SK-N-SH (cell line): ENCODE measurements around the gene TAS2R41. TPM values are rescaled to one million over a fixed set of nuclear protein-coding genes. Genes with fewer than 3 reads are reported as not detected.
A peak's percentile ranks its signal among the peaks of the same experiment; 100 is the strongest.

Source experiments
- CTCF ChIA-PET: fragments of 300-600, 350-600 bp; formaldehyde crosslinking; extraction: SDS; loops from one replicate; lab custom pipeline; 2021; lab: Yijun Ruan, JAX
- POLR2A ChIA-PET: fragments of 350-600 bp; sonication (Branson Sonifier 250); formaldehyde crosslinking; extraction: SDS; loops from one replicate; lab custom pipeline; 2020; ENCODE audit warnings: antibody characterized with exemption, inconsistent platforms; lab: Yijun Ruan, JAX
- DNase-seq: peaks from one replicate; pipeline ENCODE4 v3.0.0; 2012
- H2AFZ ChIP-seq: fragments of 200-600 bp; sonication (generic); 2 replicates; pipeline ENCODE4 v1.8.1; 2016; ENCODE audit warnings: antibody characterized with exemption, mild to moderate bottlenecking, low read depth
- H3F3A ChIP-seq: fragments of 200-600 bp; sonication (generic); replicated peaks from 2 replicates; pipeline ENCODE3; 2016; ENCODE audit warnings: antibody characterized with exemption, mild to moderate bottlenecking; ENCODE audit not compliant: insufficient read depth
- H3K27ac ChIP-seq, 2 experiments: fragments of 200-500 bp in 1 of 2; fragments of 200-600 bp in 1 of 2; sonication (Bioruptor generic) in 1 of 2; sonication (generic), shearing (Covaris generic) in 1 of 2; 2 replicates each; pipeline versions ENCODE4 v1.5.1 to v1.6.1; 2014 to 2016; ENCODE audit warnings: low read depth in 2 of 2, inconsistent platforms in 1 of 2, low read length in 1 of 2, mild to moderate bottlenecking in 1 of 2, mixed read lengths in 1 of 2
- H3K27me3 ChIP-seq: fragments of 200-600 bp; sonication (generic), shearing (Covaris generic); 2 replicates; pipeline ENCODE4 v1.6.1; 2016; ENCODE audit warnings: mixed run types; ENCODE audit not compliant: insufficient read depth
- H3K36me3 ChIP-seq, 2 experiments: fragments of 200-500 bp in 1 of 2; fragments of 200-600 bp in 1 of 2; sonication (Bioruptor generic) in 1 of 2; sonication (generic) in 1 of 2; replicated peaks in 1 of 2; 2 replicates each; pipeline versions ENCODE3 to v1.5.1; 2014 to 2016; ENCODE audit warnings: low read length in 1 of 2, mild to moderate bottlenecking in 1 of 2; ENCODE audit not compliant: insufficient read depth in 2 of 2, control insufficient read depth in 1 of 2
- H3K4me1 ChIP-seq, 2 experiments: fragments of 200-500 bp in 1 of 2; fragments of 200-600 bp in 1 of 2; sonication (Bioruptor generic) in 1 of 2; sonication (generic), shearing (Covaris generic) in 1 of 2; 2 replicates each; pipeline versions ENCODE4 v1.5.1 to v1.6.1; 2014 to 2016; ENCODE audit warnings: low read depth in 1 of 2, low read length in 1 of 2, mixed run types in 1 of 2; ENCODE audit not compliant: insufficient read depth in 2 of 2, control insufficient read depth in 1 of 2
- H3K4me2 ChIP-seq: fragments of 200-600 bp; sonication (generic), shearing (Covaris generic); 2 replicates; pipeline ENCODE4 v1.6.1; 2017; ENCODE audit warnings: mixed run types
- H3K4me3 ChIP-seq, 2 experiments: fragments of 200-500 bp in 1 of 2; fragments of 200-600 bp in 1 of 2; sonication (Bioruptor generic) in 1 of 2; sonication (generic), shearing (Covaris generic) in 1 of 2; 2 replicates each; pipeline versions ENCODE4 v1.5.1 to v1.8.1; 2014 to 2016; ENCODE audit warnings: low read depth in 2 of 2, inconsistent platforms in 1 of 2, low read length in 1 of 2, mild to moderate bottlenecking in 1 of 2, mixed read lengths in 1 of 2, moderate library complexity in 1 of 2
- H3K79me2 ChIP-seq: fragments of 200-600 bp; sonication (generic); 2 replicates; pipeline ENCODE4 v1.8.1; 2017; ENCODE audit warnings: mild to moderate bottlenecking; ENCODE audit not compliant: insufficient read depth
- H3K9ac ChIP-seq: fragments of 200-600 bp; sonication (generic); 2 replicates; pipeline ENCODE4 v1.6.1; 2017; ENCODE audit warnings: mixed run types
- H3K9me2 ChIP-seq: fragments of 200-600 bp; sonication (generic); 2 replicates; pipeline ENCODE4 v1.6.1; 2017; ENCODE audit warnings: mixed run types
- H3K9me3 ChIP-seq: fragments of 200-600 bp; sonication (generic); 2 replicates; pipeline ENCODE4 v1.6.1; 2017; ENCODE audit warnings: mixed run types, mild to moderate bottlenecking, moderate library complexity
- H4K20me1 ChIP-seq: fragments of 200-600 bp; sonication (generic); 2 replicates; pipeline ENCODE4 v1.6.1; 2017; ENCODE audit warnings: mild to moderate bottlenecking, mixed run types; ENCODE audit not compliant: insufficient read depth
- ELF1 ChIP-seq: IDR thresholded peaks from 2 replicates; pipeline ENCODE4 v1.4.0; 2012
- FOXJ3 ChIP-seq: sonication (generic); formaldehyde crosslinking; IDR thresholded peaks from 2 replicates; pipeline ENCODE4 v1.5.1; 2020; ENCODE audit warnings: mild to moderate bottlenecking, missing genetic modification reagents
- MAX ChIP-seq: IDR thresholded peaks from 2 replicates; pipeline ENCODE4 v1.4.0; 2012; ENCODE audit warnings: low read depth
- MXI1 ChIP-seq: IDR thresholded peaks from 2 replicates; pipeline ENCODE4 v1.6.1; 2012; ENCODE audit warnings: mild to moderate bottlenecking, low read depth, low read length, improper control_type of control experiment
- NFIC ChIP-seq: IDR thresholded peaks from 2 replicates; pipeline ENCODE4 v1.4.0; 2012; ENCODE audit warnings: borderline replicate concordance
- NRF1 ChIP-seq: IDR thresholded peaks from 2 replicates; pipeline ENCODE4 v1.6.1; 2012; ENCODE audit warnings: low read depth, mild to moderate bottlenecking, low read length
- RAD21 ChIP-seq: IDR thresholded peaks from 2 replicates; pipeline ENCODE4 v1.6.1; 2012; ENCODE audit warnings: mild to moderate bottlenecking, low read length
- RCOR1 ChIP-seq: fragments of 150-350 bp; IDR thresholded peaks from 2 replicates; pipeline ENCODE4 v1.6.1; 2017; ENCODE audit warnings: antibody characterized with exemption, low read length
- REST ChIP-seq: IDR thresholded peaks from 2 replicates; pipeline ENCODE4 v1.6.1; 2012; ENCODE audit warnings: mild to moderate bottlenecking, low read depth, low read length, moderate library complexity
- RFX5 ChIP-seq: IDR thresholded peaks from 2 replicates; pipeline ENCODE4 v1.6.1; 2012; ENCODE audit warnings: mild to moderate bottlenecking, improper control_type of control experiment, low read length
- SIN3A ChIP-seq: IDR thresholded peaks from 2 replicates; pipeline ENCODE4 v1.6.1; 2012; ENCODE audit warnings: low read depth, mild to moderate bottlenecking, low read length, moderate library complexity, borderline replicate concordance
- TCF12 ChIP-seq: IDR thresholded peaks from 2 replicates; pipeline ENCODE4 v1.4.0; 2012
- YY1 ChIP-seq: IDR thresholded peaks from 2 replicates; pipeline ENCODE4 v1.4.0; 2012; ENCODE audit warnings: low read depth, mild to moderate bottlenecking
- WGBS: methylation state at CpG from one replicate; pipeline ENCODE4 v1.1.6; 2017; ENCODE audit warnings: low lambda C conversion rate; 5-methylcytosine and 5-hydroxymethylcytosine counted together
- polyA plus RNA-seq, 3 experiments: library from polyadenylated mRNA; depleted of rRNA; stranded (reverse); fragments of >200 nt; gene quantifications; 2 replicates each; pipeline ENCODE4 v1.2.3, GENCODE V29; 2012
- TF ChIP-seq, protein P1 (sequence below): IDR thresholded peaks from 2 replicates; pipeline ENCODE4 v1.4.0; 2012; ENCODE audit warnings: low read depth, borderline replicate concordance

Gene TAS2R41
- polyA plus RNA-seq, 1 of the 3 experiments (the other 2 are of a cell fraction) = not detected

- no peak for DNase-seq
- H3K27me3 ChIP-seq = no peaks in the 10 kb centered on the region
- peaks cover 44% of the 10 kb centered on the region for H3F3A ChIP-seq
- no peaks in the 10 kb centered on the region for H3K9me2 ChIP-seq
- TF ChIP-seq REST (no peak), NFIC (no peak), MAX (no peak), YY1 (no peak), TCF12 (no peak), MXI1 (no peak), SIN3A (no peak), RFX5 (no peak), ELF1 (no peak), RCOR1 (no peak), NRF1 (no peak), FOXJ3 (no peak), RAD21 (no peak)
- TF ChIP-seq, protein P1, sequence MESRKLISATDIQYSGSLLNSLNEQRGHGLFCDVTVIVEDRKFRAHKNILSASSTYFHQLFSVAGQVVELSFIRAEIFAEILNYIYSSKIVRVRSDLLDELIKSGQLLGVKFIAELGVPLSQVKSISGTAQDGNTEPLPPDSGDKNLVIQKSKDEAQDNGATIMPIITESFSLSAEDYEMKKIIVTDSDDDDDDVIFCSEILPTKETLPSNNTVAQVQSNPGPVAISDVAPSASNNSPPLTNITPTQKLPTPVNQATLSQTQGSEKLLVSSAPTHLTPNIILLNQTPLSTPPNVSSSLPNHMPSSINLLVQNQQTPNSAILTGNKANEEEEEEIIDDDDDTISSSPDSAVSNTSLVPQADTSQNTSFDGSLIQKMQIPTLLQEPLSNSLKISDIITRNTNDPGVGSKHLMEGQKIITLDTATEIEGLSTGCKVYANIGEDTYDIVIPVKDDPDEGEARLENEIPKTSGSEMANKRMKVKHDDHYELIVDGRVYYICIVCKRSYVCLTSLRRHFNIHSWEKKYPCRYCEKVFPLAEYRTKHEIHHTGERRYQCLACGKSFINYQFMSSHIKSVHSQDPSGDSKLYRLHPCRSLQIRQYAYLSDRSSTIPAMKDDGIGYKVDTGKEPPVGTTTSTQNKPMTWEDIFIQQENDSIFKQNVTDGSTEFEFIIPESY = no peak
- no peak overlapping the region for H3K9ac ChIP-seq
- H3K79me2 ChIP-seq = no peaks in the 10 kb centered on the region
- no peak overlapping the region for H2AFZ ChIP-seq
- POLR2A ChIA-PET = no interaction called here
- CTCF ChIA-PET = no interaction called here
- H3K4me1 ChIP-seq = peaks cover 0 to 30% of the 10 kb centered on the region in 2 experiments; a peak in 3 of 4 replicates
- H4K20me1 ChIP-seq = no peaks in the 10 kb centered on the region
- 0 out of 2 replicates have a peak, but pooled peaks cover 15% of the 10 kb centered on the region for H3K9me3 ChIP-seq
- H3K27ac ChIP-seq = peak overlapping the region; percentile 51 to 92; a peak in 2 of 4 replicates
- H3K36me3 ChIP-seq = no peaks in the 10 kb centered on the region
- 30% methylated on average over 4 of the region's 4 CpGs for WGBS
- H3K4me2 ChIP-seq = no peak overlapping the region
- no peak overlapping the region for H3K4me3 ChIP-seq
Observed at GRCh38 chr7:143460271-143460979, 17.2 kb upstream of the TAS2R41 start.
